HG03045 (cell line): ENCODE measurements around the gene SGCG.

ENCODE experiments used
- ATAC-seq: cut with Tn5 transposase; IDR thresholded peaks from one replicate; pipeline ENCODE4 v1.9.1; 2021; ENCODE audit warnings: mild to moderate bottlenecking, moderate library complexity; ENCODE audit not compliant: unreplicated experiment

Gene SGCG

GRCh38 chr13:23323946-23324709 is 143.3 kb downstream of the SGCG start:
- no peak for ATAC-seq

DNA sequence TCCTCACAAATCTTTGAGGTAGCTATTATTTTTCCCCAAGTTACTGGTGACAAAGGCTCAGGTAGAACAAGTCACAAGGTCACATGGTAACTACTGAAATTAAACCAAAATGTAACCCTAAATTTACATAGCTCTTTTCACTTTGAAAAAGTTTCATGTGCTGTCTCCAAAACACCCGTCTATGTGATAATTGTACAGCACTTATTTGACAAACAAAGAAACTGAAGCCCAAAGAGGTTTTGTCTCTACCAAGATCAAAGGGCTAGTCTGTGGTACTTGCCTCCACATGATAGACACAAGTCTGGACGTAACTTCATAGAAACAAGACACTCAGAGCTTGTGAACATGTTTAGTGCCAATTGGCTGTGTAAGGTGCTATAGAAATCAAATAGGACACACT is 144.4 kb downstream of the SGCG start:
- ATAC-seq, result no peak

DNA sequence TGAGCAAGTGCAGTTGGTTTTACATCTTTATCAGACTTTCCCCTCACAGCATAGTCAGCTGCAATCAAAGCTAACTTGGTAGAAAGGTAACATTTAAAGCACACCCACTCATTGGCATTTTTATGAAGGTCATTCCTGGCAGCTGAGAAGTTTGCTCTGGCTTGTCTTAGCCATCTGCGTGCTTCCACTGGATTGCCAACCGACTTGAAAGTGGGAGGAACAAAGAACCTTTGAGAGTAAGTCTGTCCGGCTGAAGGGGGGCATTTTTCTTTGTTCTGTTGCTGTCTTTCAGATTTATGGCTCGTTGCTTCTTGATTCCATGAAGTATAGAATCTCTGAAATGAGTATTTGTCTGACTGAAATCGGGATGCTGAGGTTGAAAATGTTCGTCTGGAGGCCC is 149.6 kb downstream of the SGCG start:
- ATAC-seq, result no peak

GRCh38 chr13:23339225-23339624 is 158.4 kb downstream of the SGCG start:
- no peak for ATAC-seq

- no peak for ATAC-seq
Measured at GRCh38 chr13:23344931-23345595, 164.3 kb downstream of the SGCG start.

DNA sequence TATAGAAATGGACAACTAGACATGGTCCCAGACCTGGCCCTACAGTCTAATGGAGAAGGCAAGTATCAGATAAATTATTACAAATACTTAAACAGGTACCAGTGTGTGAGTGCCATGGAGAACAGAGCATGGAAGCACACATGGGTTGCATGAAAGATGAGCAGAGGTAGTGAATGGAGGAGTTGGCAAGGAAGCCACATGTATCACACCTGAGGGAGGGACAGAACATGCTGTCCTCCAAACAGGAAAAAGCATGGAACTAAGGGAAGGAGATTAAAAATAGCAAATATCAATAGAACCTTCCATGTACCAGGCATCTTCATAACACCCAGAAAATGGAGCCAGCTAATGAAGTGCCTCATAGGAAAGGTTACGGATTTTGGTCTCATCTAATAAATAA is 166.8 kb downstream of the SGCG start:
- ATAC-seq, result no peak

GRCh38 chr13:23348262-23349127 is 167.7 kb downstream of the SGCG start:
- no peak for ATAC-seq

DNA sequence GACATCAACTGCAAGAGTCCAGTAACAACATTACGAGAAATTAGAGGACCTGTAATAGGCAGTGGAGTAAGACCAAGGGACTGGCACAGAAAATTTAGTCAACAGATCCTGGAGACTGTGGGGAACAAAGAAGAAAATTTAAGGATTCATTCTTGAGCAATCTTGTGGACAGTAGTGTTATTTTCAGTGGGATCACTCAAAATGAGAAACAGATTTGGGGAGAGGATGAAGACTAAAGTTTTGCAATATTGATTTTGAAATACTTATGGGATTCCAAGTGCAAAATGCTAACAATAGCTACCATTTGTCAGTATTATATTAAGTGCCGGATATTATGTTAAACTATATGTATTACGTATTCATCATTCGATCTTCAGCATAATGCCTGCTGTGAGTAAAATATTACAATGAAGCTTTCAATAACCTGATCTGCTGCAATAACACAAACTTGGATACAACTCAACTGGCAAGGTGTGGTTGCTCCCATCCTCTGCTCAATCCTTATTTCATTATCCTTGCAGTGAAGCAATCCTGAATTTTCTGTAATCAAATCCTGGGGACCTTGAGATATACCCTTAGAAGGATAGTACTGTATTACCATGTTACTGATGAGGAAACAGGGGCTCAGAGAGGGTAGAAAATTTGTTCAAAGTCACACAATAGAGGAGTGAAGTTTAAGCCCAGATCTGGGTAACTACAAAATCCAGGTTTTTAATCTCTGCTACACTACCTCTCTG is 168.6 kb downstream of the SGCG start:
- ATAC-seq, result no peak

- ATAC-seq, result no peak
Measured at GRCh38 chr13:23350009-23350408, 169.2 kb downstream of the SGCG start.

GRCh38 chr13:23352161-23352560 is 171.4 kb downstream of the SGCG start:
- no peak for ATAC-seq

GRCh38 chr13:23354520-23354919 is 173.7 kb downstream of the SGCG start:
- ATAC-seq, result no peak

DNA sequence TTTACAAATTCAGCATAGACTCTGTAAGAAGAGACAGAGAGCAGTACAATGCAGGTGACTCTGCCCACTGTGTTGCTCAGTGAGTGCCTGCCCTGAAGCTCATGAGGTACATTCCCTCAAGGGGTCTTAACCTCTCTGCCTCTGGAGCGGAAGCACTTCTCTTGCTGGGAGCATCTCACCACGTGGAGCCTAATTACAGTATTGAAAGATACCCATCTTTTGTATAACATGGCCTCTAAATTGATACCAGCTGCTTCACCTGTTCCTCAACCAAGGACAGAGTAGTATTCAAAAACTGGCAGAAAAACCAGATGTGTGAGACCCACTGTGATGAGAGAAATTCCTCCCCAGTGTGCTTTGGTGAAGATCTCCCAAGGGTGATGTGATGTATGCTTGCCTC is 175.6 kb downstream of the SGCG start:
- ATAC-seq, result no peak

- no peak for ATAC-seq
Measured at GRCh38 chr13:23357349-23357748, 176.6 kb downstream of the SGCG start.

GRCh38 chr13:23359882-23360281 is 179.1 kb downstream of the SGCG start:
- ATAC-seq, result no peak

DNA sequence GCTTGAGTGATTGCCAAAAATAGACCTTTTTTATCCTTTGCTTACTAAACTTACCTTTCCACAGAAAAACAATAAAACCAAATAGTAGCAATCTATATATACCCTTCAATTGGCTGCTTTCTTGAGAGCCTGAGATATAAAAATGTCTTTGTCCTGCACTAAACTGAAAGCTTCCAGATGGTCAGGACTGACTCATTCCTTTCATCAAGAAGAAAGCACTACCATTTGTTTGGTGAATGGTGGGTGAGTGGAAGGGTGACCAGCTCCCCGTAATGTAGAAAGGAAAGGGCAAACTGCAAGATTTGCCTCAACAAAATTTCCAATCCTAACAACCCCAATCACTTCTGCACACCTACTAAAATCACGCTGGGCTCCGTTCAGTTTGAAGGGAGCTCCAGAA is 184.9 kb downstream of the SGCG start:
- ATAC-seq, result no peak

- no peak for ATAC-seq
Measured at GRCh38 chr13:23367907-23368306, 187.1 kb downstream of the SGCG start.

DNA sequence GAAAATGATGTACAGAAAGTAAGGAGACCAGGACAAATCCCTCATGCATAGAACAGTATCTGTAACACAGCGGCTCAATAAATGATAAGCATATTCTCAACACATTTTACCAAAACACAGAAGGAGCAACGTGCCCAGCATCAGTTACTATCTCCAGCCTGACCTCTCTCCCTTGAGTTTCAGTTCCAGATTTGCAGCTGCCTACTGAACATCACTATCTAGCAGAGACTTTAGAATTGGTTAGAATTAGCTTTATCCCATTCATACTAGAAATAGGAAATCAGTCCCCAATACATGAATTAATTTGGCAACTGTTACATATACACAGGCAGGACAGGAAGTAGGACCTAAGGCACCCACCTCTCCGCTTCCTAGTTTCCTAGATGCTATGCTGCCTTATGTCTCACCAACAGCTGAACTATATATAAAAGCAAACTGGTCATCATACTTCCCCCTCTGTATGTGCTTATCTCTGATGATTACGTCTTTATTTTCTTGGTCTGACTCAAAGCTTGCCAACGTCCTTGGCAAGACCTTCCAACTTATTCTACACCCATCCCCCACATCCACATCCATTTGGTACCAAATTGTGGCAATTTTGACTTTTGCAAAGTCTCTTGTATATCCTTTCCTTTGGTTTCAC is 191.6 kb downstream of the SGCG start:
- ATAC-seq, result no peak
